ENCODE results near the gene TACR2. TPM values are rescaled to one million over a fixed set of nuclear protein-coding genes. Genes with fewer than 3 reads are reported as not detected.

TACR2 gene
- total and polyA plus RNA-seq, 2 of the 13 experiments (the other 11 are each of a cell fraction or from before 2014, with no cell fraction given) = 0.04 TPM; not detected in 1

DNA sequence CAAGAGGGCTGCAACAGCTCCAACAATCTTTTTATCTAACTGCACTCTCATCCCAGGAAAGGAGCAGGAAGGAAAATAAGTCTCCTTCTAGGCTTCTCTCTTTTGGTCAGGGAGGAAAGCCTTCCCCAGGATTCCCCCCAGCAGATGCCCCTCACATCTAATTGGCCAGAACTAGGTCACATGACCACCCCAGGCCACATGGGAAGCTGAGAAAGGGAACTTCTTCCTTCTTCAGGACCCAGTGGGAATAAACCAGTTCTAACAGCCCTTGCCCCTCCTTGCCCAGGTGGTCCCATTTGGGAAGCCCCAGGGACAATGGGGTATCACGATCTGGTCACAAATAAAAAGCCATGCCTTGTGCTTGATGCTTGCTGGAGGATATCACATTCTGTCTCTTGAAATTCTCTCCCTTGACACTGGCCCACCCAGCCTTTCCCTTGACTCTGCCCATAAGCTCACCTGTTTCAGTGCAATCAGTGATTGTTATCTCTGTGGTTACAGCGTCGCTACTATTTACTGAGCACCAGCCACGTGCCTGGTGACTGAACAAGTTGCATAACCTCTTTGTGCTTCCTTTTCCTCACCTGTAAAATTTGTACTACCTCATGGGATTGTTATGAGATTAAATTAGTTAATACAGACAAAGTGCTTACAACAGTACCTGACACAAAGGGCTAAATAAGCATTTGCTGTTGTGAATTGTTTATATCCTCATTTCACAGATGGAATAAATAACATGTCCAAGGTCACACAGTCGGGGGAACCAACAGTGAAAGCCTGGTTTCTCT is 9.0 kb upstream of the TACR2 start (continued):
- TF ChIP-seq DPF2 (CRISPR knock-in tag; IDR thresholded peaks at IDR 0.05; ENCODE audit: borderline replicate concordance, low read depth) (no peak; the same call in 1 of the 2 replicates), KMT2B (CRISPR knock-in tag; IDR thresholded peaks at IDR 0.05) (0 out of 2 replicates have a peak, but pooled peaks have one; percentile 33), SRSF1 (optimal IDR thresholded peaks at IDR 0.05; ENCODE audit: low read depth, low read length) (no peak), TBP (CRISPR knock-in tag; IDR thresholded peaks at IDR 0.05) (no peak), GLI4 (CRISPR knock-in tag; IDR thresholded peaks at IDR 0.05; ENCODE audit: borderline replicate concordance) (no peak), CCAR2 (optimal IDR thresholded peaks at IDR 0.05; ENCODE audit: low read depth, low read length) (no peak), ZBTB38 (CRISPR knock-in tag; IDR thresholded peaks at IDR 0.05) (no peak), ESRRA (CRISPR knock-in tag; IDR thresholded peaks at IDR 0.05; ENCODE audit: low read depth) (no peak), EZH2 (conservative IDR thresholded peaks at IDR 0.05; ENCODE audit: low read depth, low read length) (no peak), JUN (CRISPR knock-in tag; IDR thresholded peaks at IDR 0.05) (no peak), ZNF431 (CRISPR knock-in tag; IDR thresholded peaks at IDR 0.05; ENCODE audit: borderline replicate concordance, low read depth) (no peak), ZNF501 (CRISPR knock-in tag; IDR thresholded peaks at IDR 0.05) (no peak), ZFYVE20 (CRISPR knock-in tag; IDR thresholded peaks at IDR 0.05; ENCODE audit: borderline replicate concordance, low read depth) (no peak), SAP130 (CRISPR knock-in tag; IDR thresholded peaks at IDR 0.05; ENCODE audit: low read depth) (peak; percentile 87), HDAC6 (IDR thresholded peaks at IDR 0.05; ENCODE audit: low read depth, low read length) (no peak)
- TF ChIP-seq, protein P1, sequence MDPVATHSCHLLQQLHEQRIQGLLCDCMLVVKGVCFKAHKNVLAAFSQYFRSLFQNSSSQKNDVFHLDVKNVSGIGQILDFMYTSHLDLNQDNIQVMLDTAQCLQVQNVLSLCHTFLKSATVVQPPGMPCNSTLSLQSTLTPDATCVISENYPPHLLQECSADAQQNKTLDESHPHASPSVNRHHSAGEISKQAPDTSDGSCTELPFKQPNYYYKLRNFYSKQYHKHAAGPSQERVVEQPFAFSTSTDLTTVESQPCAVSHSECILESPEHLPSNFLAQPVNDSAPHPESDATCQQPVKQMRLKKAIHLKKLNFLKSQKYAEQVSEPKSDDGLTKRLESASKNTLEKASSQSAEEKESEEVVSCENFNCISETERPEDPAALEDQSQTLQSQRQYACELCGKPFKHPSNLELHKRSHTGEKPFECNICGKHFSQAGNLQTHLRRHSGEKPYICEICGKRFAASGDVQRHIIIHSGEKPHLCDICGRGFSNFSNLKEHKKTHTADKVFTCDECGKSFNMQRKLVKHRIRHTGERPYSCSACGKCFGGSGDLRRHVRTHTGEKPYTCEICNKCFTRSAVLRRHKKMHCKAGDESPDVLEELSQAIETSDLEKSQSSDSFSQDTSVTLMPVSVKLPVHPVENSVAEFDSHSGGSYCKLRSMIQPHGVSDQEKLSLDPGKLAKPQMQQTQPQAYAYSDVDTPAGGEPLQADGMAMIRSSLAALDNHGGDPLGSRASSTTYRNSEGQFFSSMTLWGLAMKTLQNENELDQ (CRISPR knock-in tag; IDR thresholded peaks at IDR 0.05; ENCODE audit: borderline replicate concordance) = no peak
- TF ChIP-seq, protein P2, sequence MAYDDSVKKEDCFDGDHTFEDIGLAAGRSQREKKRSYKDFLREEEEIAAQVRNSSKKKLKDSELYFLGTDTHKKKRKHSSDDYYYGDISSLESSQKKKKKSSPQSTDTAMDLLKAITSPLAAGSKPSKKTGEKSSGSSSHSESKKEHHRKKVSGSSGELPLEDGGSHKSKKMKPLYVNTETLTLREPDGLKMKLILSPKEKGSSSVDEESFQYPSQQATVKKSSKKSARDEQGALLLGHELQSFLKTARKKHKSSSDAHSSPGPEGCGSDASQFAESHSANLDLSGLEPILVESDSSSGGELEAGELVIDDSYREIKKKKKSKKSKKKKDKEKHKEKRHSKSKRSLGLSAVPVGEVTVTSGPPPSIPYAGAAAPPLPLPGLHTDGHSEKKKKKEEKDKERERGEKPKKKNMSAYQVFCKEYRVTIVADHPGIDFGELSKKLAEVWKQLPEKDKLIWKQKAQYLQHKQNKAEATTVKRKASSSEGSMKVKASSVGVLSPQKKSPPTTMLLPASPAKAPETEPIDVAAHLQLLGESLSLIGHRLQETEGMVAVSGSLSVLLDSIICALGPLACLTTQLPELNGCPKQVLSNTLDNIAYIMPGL (CRISPR knock-in tag; IDR thresholded peaks at IDR 0.05; ENCODE audit: borderline replicate concordance in 1 of 2, low read depth in 1 of 2) = no peak
- TF ChIP-seq, protein P3, sequence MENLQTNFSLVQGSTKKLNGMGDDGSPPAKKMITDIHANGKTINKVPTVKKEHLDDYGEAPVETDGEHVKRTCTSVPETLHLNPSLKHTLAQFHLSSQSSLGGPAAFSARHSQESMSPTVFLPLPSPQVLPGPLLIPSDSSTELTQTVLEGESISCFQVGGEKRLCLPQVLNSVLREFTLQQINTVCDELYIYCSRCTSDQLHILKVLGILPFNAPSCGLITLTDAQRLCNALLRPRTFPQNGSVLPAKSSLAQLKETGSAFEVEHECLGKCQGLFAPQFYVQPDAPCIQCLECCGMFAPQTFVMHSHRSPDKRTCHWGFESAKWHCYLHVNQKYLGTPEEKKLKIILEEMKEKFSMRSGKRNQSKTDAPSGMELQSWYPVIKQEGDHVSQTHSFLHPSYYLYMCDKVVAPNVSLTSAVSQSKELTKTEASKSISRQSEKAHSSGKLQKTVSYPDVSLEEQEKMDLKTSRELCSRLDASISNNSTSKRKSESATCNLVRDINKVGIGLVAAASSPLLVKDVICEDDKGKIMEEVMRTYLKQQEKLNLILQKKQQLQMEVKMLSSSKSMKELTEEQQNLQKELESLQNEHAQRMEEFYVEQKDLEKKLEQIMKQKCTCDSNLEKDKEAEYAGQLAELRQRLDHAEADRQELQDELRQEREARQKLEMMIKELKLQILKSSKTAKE (CRISPR knock-in tag; IDR thresholded peaks at IDR 0.05; ENCODE audit: borderline replicate concordance) = peak; percentile 40; the same call in 1 of the 2 replicates
- TF ChIP-seq, protein P4, sequence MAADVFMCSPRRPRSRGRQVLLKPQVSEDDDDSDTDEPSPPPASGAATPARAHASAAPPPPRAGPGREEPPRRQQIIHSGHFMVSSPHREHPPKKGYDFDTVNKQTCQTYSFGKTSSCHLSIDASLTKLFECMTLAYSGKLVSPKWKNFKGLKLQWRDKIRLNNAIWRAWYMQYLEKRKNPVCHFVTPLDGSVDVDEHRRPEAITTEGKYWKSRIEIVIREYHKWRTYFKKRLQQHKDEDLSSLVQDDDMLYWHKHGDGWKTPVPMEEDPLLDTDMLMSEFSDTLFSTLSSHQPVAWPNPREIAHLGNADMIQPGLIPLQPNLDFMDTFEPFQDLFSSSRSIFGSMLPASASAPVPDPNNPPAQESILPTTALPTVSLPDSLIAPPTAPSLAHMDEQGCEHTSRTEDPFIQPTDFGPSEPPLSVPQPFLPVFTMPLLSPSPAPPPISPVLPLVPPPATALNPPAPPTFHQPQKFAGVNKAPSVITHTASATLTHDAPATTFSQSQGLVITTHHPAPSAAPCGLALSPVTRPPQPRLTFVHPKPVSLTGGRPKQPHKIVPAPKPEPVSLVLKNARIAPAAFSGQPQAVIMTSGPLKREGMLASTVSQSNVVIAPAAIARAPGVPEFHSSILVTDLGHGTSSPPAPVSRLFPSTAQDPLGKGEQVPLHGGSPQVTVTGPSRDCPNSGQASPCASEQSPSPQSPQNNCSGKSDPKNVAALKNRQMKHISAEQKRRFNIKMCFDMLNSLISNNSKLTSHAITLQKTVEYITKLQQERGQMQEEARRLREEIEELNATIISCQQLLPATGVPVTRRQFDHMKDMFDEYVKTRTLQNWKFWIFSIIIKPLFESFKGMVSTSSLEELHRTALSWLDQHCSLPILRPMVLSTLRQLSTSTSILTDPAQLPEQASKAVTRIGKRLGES (CRISPR knock-in tag; IDR thresholded peaks at IDR 0.05; ENCODE audit: borderline replicate concordance) = peak; percentile 99

Measured in HepG2 (cell line).